HepG2 (cell line): ENCODE measurements around the gene TMSB15C. TPM values are rescaled to one million over a fixed set of nuclear protein-coding genes. Genes with fewer than 3 reads are reported as not detected.

Experiments
- ATAC-seq: fragments of 200-7000 bp; cut with Tn5 transposase; 3 replicates; pipeline ENCODE4 v1.9.1; 2020; ENCODE audit warnings: mild to moderate bottlenecking, moderate library complexity
- BruUV-seq: library from RNA; stranded (reverse); fragments of 400-500 nt; replicated peaks from 2 replicates; lab custom pipeline; 2021; lab: Mats Ljungman, UMichigan
- CTCF ChIA-PET: fragments of 300-600 bp; formaldehyde crosslinking; extraction: SDS; loops from one replicate; lab custom pipeline; 2021; ENCODE audit warnings: low total read pairs, inconsistent platforms, low intra/inter-chr PET ratio; lab: Yijun Ruan, JAX
- POLR2A ChIA-PET: fragments of 350-600 bp; sonication (Branson Sonifier 250); formaldehyde crosslinking; loops from one replicate; lab custom pipeline; 2020; ENCODE audit warnings: antibody characterized with exemption, inconsistent platforms; lab: Yijun Ruan, JAX
- DNase-seq: peaks from one replicate; pipeline ENCODE4 v3.0.0-alpha.2; 2015; ENCODE audit warnings: low spot score
- FAIRE-seq: peaks from 3 replicates; lab custom pipeline; 2011; peaks lifted over from hg19 to GRCh38; lab: Jason Lieb, UNC
- H2AFZ ChIP-seq: one replicate; pipeline ENCODE4 v1.6.1; 2011; ENCODE audit warnings: low read length, inconsistent platforms
- H3K27ac ChIP-seq: fragments of 300-600 bp; 3 replicates; pipeline ENCODE4 v1.8.0; 2011; ENCODE audit warnings: mixed run types, mild to moderate bottlenecking, mixed read lengths, low read length, inconsistent platforms; ENCODE audit not compliant: insufficient read depth; ENCODE audit errors: extremely low read length
- H3K27me3 ChIP-seq, 2 experiments: fragments of 200-600 bp in 1 of 2; 2 replicates in 1 of 2; 3 replicates in 1 of 2; pipeline versions ENCODE4 v1.6.0 to v1.8.0; 2011; ENCODE audit warnings: low read length in 2 of 2, mild to moderate bottlenecking in 2 of 2, moderate library complexity in 2 of 2, inconsistent platforms in 1 of 2; ENCODE audit not compliant: insufficient read depth in 2 of 2, control insufficient read depth in 1 of 2
- H3K36me3 ChIP-seq, 2 experiments: fragments of 200-600 bp in 1 of 2; replicated peaks in 1 of 2; 2 replicates in 1 of 2; 3 replicates in 1 of 2; pipeline versions ENCODE4 v1.5.1 to v1.8.0; 2011; ENCODE audit warnings: low read length in 2 of 2, inconsistent platforms in 1 of 2; ENCODE audit not compliant: insufficient read depth in 2 of 2, control insufficient read depth in 1 of 2
- H3K4me1 ChIP-seq: 2 replicates; pipeline ENCODE4 v1.5.1; 2012; ENCODE audit warnings: low read length, inconsistent platforms; ENCODE audit not compliant: insufficient read depth
- H3K4me2 ChIP-seq: 2 replicates; pipeline ENCODE4 v1.6.0; 2011; ENCODE audit warnings: low read depth, low read length, inconsistent platforms
- H3K4me3 ChIP-seq, 3 experiments: fragments of 200-600 bp in 1 of 3; sonication (generic), shearing (Covaris generic) in 1 of 3; replicated peaks in 1 of 3; 2 replicates each; pipeline ENCODE4 v1.5.1; 2011 to 2016; ENCODE audit warnings: low read length in 3 of 3, inconsistent platforms in 2 of 3, low read depth in 2 of 3, mild to moderate bottlenecking in 2 of 3, control low read depth in 1 of 3, mixed read lengths in 1 of 3; ENCODE audit not compliant: insufficient read depth in 1 of 3
- H3K79me2 ChIP-seq: one replicate; pipeline ENCODE4 v1.6.1; 2011; ENCODE audit warnings: low read length, inconsistent platforms; ENCODE audit not compliant: insufficient read depth
- H3K9ac ChIP-seq: 2 replicates; pipeline ENCODE4 v1.6.0; 2011; ENCODE audit warnings: mild to moderate bottlenecking, low read depth, low read length, inconsistent platforms; ENCODE audit not compliant: insufficient read depth
- H3K9me3 ChIP-seq: 2 replicates; pipeline ENCODE4 v1.5.1; 2012; ENCODE audit warnings: mild to moderate bottlenecking, low read length
- H4K20me1 ChIP-seq: 2 replicates; pipeline ENCODE4 v1.6.0; 2011; ENCODE audit warnings: inconsistent platforms, mild to moderate bottlenecking, low read length, moderate library complexity; ENCODE audit not compliant: insufficient read depth
- CREM ChIP-seq, 2 experiments: sonication (generic) in 1 of 2; formaldehyde crosslinking in 1 of 2; IDR thresholded peaks; 2 replicates each; pipeline versions ENCODE4 v1.4.0 to v1.6.1; 2016 to 2020; ENCODE audit warnings: antibody characterized with exemption in 1 of 2, mild to moderate bottlenecking in 1 of 2, missing genetic modification reagents in 1 of 2
- GTF2F1 ChIP-seq: fragments of 150-350 bp; IDR thresholded peaks from 2 replicates; pipeline ENCODE4 v1.6.1; 2014; ENCODE audit warnings: low read length
- PHF21A ChIP-seq: sonication (generic); formaldehyde crosslinking; IDR thresholded peaks from 2 replicates; pipeline ENCODE4 v1.5.0; 2020; ENCODE audit warnings: mild to moderate bottlenecking, missing genetic modification reagents
- ZNF557 ChIP-seq: sonication (generic); formaldehyde crosslinking; IDR thresholded peaks from 2 replicates; pipeline ENCODE4 v1.4.0; 2020; ENCODE audit warnings: missing genetic modification reagents
- ZNF558 ChIP-seq: sonication (generic); formaldehyde crosslinking; IDR thresholded peaks from 2 replicates; pipeline ENCODE4 v1.9.0; 2022; ENCODE audit warnings: mild to moderate bottlenecking, missing genetic modification reagents, borderline replicate concordance
- in situ Hi-C: cut with HindIII; loops from 2 replicates; pipeline ENCODE4 v1.10.0; 2017; ENCODE audit warnings: low pct_unique_long_range_greater_than_20kb; ENCODE audit not compliant: extremely low pct_ligation_motif_present
- intact Hi-C: fragments of 100-400 bp; cut with micrococcal nuclease; formaldehyde crosslinking; loops from one replicate; pipeline ENCODE4 v1.10.0; 2022; ENCODE audit not compliant: unreplicated experiment
- polyA plus RNA-seq, 8 experiments: library from polyadenylated mRNA; depleted of rRNA in 3 of 8; stranded (reverse) in 7 of 8; unstranded in 1 of 8; fragments of >200 nt; fragmentation: Illumina TruSeq in 4 of 8; extraction: Trizol in 4 of 8; gene quantifications; 2 replicates each; pipeline versions ENCODE4 v1.2.1 to v1.2.3, GENCODE V29; 2011 to 2016; ENCODE audit warnings: low read depth in 4 of 8, missing spikeins in 1 of 8, mixed read lengths in 1 of 8; ENCODE audit not compliant: insufficient read depth in 1 of 8
- total RNA-seq, 5 experiments: library from RNA; depleted of rRNA; stranded (reverse); fragments of >200 nt; fragmentation: Illumina TruSeq; extraction: Trizol; gene quantifications; 2 replicates each; pipeline ENCODE4 v1.2.3, GENCODE V29; 2016; ENCODE audit warnings: low read depth in 1 of 5
- TF ChIP-seq, protein P1 (sequence below): sonication (generic); formaldehyde crosslinking; IDR thresholded peaks from 2 replicates; pipeline ENCODE4 v1.8.0; 2022; ENCODE audit warnings: missing genetic modification reagents, low read depth, mild to moderate bottlenecking, borderline replicate concordance
- TF ChIP-seq, protein P2 (sequence below): sonication (generic); formaldehyde crosslinking; IDR thresholded peaks from 2 replicates; pipeline ENCODE4 v1.8.1; 2023; ENCODE audit warnings: mild to moderate bottlenecking, missing genetic modification reagents
- TF ChIP-seq, protein P3 (sequence below): sonication (generic); formaldehyde crosslinking; IDR thresholded peaks from 2 replicates; pipeline ENCODE4 v1.4.0; 2020; ENCODE audit warnings: mild to moderate bottlenecking, missing genetic modification reagents
- TF ChIP-seq, protein P4 (sequence below): sonication (generic); formaldehyde crosslinking; IDR thresholded peaks from 2 replicates; pipeline ENCODE4 v1.4.0; 2020; ENCODE audit warnings: mild to moderate bottlenecking, missing genetic modification reagents
- TF ChIP-seq, protein P5 (sequence below): sonication (generic); formaldehyde crosslinking; IDR thresholded peaks from 2 replicates; pipeline ENCODE4 v1.5.0; 2020; ENCODE audit warnings: mild to moderate bottlenecking, missing genetic modification reagents

TMSB15C gene
- total and polyA plus RNA-seq, 2 of the 13 experiments (the other 11 are each of a cell fraction or from before 2014, with no cell fraction given) = not detected

DNA sequence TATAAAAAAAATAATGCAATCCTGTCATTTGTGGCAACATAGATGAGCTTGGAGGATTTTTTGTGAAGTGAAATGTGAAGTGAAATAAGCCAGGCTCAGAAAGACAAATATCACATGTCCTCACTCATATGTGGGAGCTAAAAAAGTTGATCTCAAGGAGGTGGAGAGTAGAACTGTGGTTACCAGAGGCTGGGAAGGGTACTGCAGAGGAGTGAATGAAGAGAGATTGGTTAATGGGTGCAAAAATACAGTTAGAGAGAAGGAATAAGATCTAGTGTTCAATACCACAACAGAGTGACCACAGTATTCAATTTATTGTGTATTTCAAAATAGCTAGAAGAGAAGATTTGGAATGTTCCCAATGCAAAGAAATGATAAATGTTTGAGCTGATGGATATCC is 22.9 kb upstream of the TMSB15C start:
- no peak for FAIRE-seq
- Histone ChIP-seq H2AFZ (no peak overlapping the region), H4K20me1 (no peaks in the 10 kb centered on the region), H3K9me3 (no peaks in the 10 kb centered on the region), H3K4me3 (no peak overlapping the region), H3K27ac (no peak overlapping the region), H3K79me2 (no peaks in the 10 kb centered on the region), H3K4me1 (no peaks in the 10 kb centered on the region), H3K4me2 (no peak overlapping the region), H3K36me3 (no peaks in the 10 kb centered on the region), H3K27me3 (no peaks in the 10 kb centered on the region), H3K9ac (no peak overlapping the region)
- TF ChIP-seq PHF21A (CRISPR knock-in tag) (no peak), CREM (IDR thresholded peaks at IDR 0.05) (no peak), CREM (CRISPR knock-in tag; IDR thresholded peaks at IDR 0.05) (no peak), ZNF557 (CRISPR knock-in tag) (no peak), ZNF558 (CRISPR knock-in tag) (no peak), GTF2F1 (no peak)
- TF ChIP-seq, protein P1, sequence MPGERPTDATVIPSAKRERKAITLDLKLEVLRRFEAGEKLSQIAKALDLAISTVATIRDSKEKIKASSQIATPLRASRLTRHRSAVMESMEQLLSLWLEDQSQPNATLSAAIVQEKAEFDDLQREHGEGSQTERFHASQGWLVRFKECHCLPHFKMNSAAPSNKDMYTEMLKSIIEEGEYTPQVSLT = no peak
- TF ChIP-seq, protein P2, sequence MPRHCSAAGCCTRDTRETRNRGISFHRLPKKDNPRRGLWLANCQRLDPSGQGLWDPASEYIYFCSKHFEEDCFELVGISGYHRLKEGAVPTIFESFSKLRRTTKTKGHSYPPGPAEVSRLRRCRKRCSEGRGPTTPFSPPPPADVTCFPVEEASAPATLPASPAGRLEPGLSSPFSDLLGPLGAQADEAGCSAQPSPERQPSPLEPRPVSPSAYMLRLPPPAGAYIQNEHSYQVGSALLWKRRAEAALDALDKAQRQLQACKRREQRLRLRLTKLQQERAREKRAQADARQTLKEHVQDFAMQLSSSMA = no peak
- TF ChIP-seq, protein P3, sequence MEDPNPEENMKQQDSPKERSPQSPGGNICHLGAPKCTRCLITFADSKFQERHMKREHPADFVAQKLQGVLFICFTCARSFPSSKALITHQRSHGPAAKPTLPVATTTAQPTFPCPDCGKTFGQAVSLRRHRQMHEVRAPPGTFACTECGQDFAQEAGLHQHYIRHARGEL (CRISPR knock-in tag) = no peak
- TF ChIP-seq, protein P4, sequence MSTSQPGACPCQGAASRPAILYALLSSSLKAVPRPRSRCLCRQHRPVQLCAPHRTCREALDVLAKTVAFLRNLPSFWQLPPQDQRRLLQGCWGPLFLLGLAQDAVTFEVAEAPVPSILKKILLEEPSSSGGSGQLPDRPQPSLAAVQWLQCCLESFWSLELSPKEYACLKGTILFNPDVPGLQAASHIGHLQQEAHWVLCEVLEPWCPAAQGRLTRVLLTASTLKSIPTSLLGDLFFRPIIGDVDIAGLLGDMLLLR (CRISPR knock-in tag) = no peak
- TF ChIP-seq, protein P5, sequence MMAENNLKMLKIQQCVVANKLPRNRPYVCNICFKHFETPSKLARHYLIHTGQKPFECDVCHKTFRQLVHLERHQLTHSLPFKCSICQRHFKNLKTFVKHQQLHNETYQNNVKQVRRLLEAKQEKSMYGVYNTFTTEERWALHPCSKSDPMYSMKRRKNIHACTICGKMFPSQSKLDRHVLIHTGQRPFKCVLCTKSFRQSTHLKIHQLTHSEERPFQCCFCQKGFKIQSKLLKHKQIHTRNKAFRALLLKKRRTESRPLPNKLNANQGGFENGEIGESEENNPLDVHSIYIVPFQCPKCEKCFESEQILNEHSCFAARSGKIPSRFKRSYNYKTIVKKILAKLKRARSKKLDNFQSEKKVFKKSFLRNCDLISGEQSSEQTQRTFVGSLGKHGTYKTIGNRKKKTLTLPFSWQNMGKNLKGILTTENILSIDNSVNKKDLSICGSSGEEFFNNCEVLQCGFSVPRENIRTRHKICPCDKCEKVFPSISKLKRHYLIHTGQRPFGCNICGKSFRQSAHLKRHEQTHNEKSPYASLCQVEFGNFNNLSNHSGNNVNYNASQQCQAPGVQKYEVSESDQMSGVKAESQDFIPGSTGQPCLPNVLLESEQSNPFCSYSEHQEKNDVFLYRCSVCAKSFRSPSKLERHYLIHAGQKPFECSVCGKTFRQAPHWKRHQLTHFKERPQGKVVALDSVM (CRISPR knock-in tag) = no peak
- ChIA-PET POLR2A (no interaction called here), CTCF (interaction anchor here (1.2 kb wide), 1 partner anchor 37 kb away, joined by 4 read pairs; no protein-coding TSS in a partner anchor)
- no peak for DNase-seq
- in situ Hi-C loops = no loop called here
- intact Hi-C loops = loop anchor here (1.0 kb wide), 2 partner anchors 14 to 37 kb away; no protein-coding TSS in a partner anchor
- no TSS peak for BruUV-seq
- no peak for ATAC-seq
